Measurements from ENCODE around the gene RSPO3.

RSPO3 gene

DNA sequence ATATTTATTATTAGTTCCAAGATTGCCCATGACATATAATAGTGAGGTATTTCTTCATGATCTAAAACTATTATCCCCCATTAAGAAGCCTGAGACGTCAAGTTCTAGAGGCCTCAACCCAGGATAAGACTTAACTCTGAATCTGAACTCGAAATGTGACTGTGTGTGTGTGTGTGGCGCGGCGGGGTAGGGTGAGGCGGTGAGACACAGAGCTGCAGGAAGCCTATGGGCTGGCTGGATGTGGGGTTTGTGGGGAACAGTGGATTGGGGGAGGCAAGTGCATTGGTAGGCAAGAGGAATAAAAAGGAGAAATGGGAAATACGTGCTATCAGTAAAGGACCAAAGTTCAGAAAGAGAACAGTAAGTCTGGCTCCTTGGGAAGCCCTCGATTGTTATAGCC is 81.6 kb downstream of the RSPO3 start:
- no peak overlapping the region for H3K27ac ChIP-seq
- TF ChIP-seq, protein P1, sequence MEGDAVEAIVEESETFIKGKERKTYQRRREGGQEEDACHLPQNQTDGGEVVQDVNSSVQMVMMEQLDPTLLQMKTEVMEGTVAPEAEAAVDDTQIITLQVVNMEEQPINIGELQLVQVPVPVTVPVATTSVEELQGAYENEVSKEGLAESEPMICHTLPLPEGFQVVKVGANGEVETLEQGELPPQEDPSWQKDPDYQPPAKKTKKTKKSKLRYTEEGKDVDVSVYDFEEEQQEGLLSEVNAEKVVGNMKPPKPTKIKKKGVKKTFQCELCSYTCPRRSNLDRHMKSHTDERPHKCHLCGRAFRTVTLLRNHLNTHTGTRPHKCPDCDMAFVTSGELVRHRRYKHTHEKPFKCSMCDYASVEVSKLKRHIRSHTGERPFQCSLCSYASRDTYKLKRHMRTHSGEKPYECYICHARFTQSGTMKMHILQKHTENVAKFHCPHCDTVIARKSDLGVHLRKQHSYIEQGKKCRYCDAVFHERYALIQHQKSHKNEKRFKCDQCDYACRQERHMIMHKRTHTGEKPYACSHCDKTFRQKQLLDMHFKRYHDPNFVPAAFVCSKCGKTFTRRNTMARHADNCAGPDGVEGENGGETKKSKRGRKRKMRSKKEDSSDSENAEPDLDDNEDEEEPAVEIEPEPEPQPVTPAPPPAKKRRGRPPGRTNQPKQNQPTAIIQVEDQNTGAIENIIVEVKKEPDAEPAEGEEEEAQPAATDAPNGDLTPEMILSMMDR (IDR thresholded peaks at IDR 0.05): no peak
- no peak for TF ChIP-seq ZFX (IDR thresholded peaks at IDR 0.05; ENCODE audit: borderline replicate concordance)

- TF ChIP-seq, protein P1 (IDR thresholded peaks at IDR 0.05): no peak
- TF ChIP-seq ZFX (IDR thresholded peaks at IDR 0.05; ENCODE audit: borderline replicate concordance): no peak
- no peak overlapping the region for H3K27ac ChIP-seq
Observed at GRCh38 chr6:127201321-127201720, 82.8 kb downstream of the RSPO3 start.

DNA sequence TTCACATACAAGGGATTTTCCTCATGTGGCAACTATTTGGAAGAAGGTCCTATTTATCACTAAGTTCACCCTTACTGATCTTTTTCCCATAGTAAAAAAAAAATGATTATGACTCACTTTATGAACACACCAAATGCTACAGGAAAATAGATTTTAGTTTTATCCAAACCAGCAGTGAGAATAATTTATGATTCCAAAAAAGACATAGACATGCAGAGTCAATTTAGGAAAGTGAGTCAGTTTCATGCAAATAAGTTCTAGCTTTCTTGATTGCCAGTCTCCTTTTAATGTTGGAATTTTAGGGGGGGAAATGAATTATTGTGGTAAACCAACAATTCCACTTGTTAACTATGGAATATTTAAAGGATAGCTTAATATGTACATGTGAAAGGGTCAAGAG is 84.2 kb downstream of the RSPO3 start:
- TF ChIP-seq, protein P1 (IDR thresholded peaks at IDR 0.05): no peak
- no peak for TF ChIP-seq ZFX (IDR thresholded peaks at IDR 0.05; ENCODE audit: borderline replicate concordance)
- no peak overlapping the region for H3K27ac ChIP-seq

DNA sequence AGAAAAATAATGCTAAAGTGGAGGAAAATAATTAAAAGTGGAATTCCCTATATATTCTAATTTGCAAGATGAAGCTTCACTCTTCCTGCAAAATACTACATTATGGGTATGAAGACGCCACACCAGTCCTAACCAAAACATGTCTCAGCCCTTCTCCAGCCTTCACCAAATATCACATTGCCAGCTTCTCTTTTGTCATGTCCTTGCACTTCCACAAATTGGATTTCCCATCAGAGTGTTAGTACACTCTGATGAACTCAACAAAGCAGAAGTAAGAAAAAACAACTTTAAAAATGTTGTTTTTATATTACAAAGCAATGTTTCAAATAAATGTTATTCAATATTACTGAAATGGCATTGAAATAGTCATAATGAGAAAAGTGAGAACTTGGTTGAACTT is 85.8 kb downstream of the RSPO3 start:
- no peak overlapping the region for H3K27ac ChIP-seq

DNA sequence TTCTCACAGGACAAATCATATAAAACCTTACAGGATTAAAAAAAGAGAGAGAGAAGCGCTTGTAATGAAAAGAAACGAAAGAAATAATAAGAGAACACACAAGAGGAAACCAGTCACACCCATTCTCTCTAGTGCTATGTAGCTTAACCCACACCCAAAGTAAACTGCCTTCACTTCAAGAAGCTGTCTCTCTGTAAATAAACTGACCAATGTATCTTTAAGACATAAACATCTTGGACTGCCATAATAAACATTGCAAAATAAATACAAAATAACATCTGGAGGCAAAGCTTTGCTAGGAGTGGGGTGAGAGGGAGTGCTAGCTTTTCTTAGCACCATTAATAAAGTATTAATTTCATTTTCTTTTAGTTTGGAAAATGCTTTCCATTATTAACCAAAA is 86.6 kb downstream of the RSPO3 start:
- TF ChIP-seq ZFX (IDR thresholded peaks at IDR 0.05; ENCODE audit: borderline replicate concordance): no peak
- TF ChIP-seq, protein P1 (IDR thresholded peaks at IDR 0.05): no peak
- H3K27ac ChIP-seq: no peak overlapping the region

More for the DNA sequence above, 85.8 kb downstream of the RSPO3 start:
- TF ChIP-seq, protein P1 (IDR thresholded peaks at IDR 0.05): no peak
- TF ChIP-seq ZFX (IDR thresholded peaks at IDR 0.05; ENCODE audit: borderline replicate concordance): no peak

DNA sequence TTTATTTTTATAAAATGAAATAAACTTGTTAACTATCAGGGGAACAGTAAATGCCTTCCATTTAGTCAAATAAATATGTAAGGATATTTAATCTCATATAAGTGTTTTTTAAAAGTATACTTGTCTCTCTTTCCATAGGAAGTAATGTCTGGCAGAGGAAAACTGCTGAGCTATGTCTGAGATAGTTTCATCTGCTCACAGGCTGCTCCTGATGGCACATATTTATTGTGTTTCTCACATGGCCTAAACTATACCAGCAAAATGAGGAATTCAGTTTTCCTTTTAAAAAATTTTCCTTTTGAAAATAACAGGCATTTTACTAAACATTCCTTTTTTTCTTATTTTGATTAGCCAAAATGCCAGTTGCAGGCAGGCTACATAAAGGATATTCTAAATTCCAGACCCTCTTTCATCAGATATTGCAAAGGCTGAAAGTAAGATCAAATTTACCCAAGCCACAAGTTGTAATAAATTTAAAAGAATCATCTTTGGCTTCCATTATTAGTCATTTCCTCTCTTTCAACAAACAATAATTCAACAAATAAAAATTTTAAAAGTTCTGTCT is 88.1 kb downstream of the RSPO3 start:
- TF ChIP-seq, protein P1 (IDR thresholded peaks at IDR 0.05): no peak
- no peak for TF ChIP-seq ZFX (IDR thresholded peaks at IDR 0.05; ENCODE audit: borderline replicate concordance)
- no peak overlapping the region for H3K27ac ChIP-seq

- no peak for TF ChIP-seq ZFX (IDR thresholded peaks at IDR 0.05; ENCODE audit: borderline replicate concordance)
- TF ChIP-seq, protein P1 (IDR thresholded peaks at IDR 0.05): no peak
- no peak overlapping the region for H3K27ac ChIP-seq
Observed at GRCh38 chr6:127207591-127208120, 89.2 kb downstream of the RSPO3 start.
